ENCODE data around the gene ALDOA.
A peak's percentile ranks its signal among the peaks of the same experiment; 100 is the strongest.

GRCh38 chr16:30092373-30093010 lies 26.9 kb downstream of the ALDOA start:
- TF ChIP-seq CTCF (IDR thresholded peaks at IDR 0.05; ENCODE audit: low read depth, low read length, poor library complexity, severe bottlenecking): peak; percentile 89
- TF ChIP-seq EZH2phosphoT487 (IDR thresholded peaks at IDR 0.05; ENCODE audit: borderline replicate concordance, low read length): no peak

Measured in DOHH2 (cell line).